Iris pigment epithelial cell (primary cell): ENCODE measurements around the gene IL6R.
A peak's percentile ranks its signal among the peaks of the same experiment; 100 is the strongest.

ENCODE experiments used
- DNase-seq: peaks from one replicate; pipeline ENCODE4 v3.0.0-alpha.2; 2011; ENCODE audit warnings: low read depth

IL6R gene

DNA sequence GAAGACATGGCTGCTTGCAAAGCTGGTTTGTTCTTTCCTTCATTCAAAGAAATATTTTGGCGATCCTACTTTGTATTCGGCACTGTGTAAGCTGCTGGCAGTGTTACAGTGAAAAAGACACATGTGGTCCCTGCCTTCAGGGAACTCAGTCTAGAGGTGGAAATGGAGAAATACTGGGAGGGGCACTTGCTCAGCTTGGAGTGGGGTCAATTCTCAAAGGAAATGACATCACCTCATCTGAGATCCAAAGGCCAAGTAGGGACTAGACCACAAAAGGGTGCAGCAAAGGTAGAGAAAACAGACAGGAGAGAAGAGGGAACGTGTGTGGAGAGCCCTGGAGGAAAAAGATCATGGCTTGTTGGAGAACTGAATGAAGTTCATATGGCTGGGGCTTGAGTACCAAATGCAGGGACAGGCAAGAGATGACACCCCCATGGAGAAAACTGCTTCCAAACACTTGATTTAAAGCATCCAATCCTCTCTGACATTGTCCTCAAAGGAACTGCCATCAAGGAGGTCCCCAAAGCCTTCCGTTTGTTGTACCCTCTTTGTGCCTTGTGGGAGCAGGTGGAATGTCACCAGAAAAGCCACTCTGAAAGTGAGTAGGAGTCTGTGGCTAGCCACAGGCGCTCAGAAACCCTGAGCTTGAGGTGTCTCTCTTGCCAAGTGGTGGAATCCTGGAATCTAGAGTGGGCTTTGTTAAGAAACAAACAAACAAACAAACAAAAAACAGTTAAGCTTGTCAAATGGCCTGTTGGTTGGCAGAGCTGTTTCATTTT is 48.6 kb downstream of the IL6R start:
- DNase-seq: peak; percentile 63

- no peak for DNase-seq
Measured at GRCh38 chr1:154454386-154455120, 49.4 kb downstream of the IL6R start.

DNA sequence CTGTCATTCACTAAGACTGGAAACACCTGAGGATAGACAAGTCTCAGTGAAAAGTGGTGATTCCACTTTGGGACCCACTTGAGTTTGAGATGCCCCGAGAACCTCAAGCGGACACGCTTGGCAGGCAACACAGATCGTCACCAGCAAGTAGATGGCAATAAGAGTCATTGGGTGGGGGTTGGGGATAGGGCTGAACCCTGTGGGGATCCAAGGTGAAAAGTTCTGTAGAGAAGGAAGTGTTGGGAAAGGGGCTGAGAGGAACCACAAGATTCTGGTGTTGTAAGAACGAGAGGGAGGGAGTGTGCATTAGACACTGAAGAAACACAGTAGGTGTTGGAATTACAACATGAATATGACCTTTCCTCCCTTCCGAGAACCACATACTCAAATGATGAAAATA is 51.5 kb downstream of the IL6R start:
- DNase-seq: no peak

DNA sequence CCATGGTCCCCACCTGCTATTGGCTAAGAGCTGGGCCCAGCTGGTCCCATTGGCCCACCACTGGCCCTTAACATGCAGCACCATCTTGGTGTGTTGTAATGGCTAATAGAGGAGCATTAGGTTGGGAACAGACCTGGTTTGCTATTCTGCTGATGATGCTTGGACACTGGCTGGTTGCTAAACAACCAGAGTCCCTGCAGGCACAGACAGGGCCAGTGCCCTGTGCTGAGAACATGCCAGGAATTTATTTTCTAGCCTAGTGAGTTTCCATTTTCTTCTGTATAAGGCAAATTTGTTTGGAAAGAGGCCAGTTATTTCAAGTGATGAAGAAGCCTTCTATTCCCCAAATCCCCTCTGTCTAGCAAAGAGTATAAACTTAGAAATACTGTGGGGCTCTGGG is 53.9 kb downstream of the IL6R start:
- DNase-seq: no peak

- no peak for DNase-seq
Measured at GRCh38 chr1:154460695-154461260, 55.6 kb downstream of the IL6R start.

- DNase-seq: no peak
Measured at GRCh38 chr1:154463512-154463990, 58.4 kb downstream of the IL6R start.

GRCh38 chr1:154465621-154466195 is 60.6 kb downstream of the IL6R start:
- DNase-seq: no peak

GRCh38 chr1:154466206-154466605 is 61.1 kb downstream of the IL6R start:
- no peak for DNase-seq

GRCh38 chr1:154466921-154467417 is 61.8 kb downstream of the IL6R start:
- no peak for DNase-seq

DNA sequence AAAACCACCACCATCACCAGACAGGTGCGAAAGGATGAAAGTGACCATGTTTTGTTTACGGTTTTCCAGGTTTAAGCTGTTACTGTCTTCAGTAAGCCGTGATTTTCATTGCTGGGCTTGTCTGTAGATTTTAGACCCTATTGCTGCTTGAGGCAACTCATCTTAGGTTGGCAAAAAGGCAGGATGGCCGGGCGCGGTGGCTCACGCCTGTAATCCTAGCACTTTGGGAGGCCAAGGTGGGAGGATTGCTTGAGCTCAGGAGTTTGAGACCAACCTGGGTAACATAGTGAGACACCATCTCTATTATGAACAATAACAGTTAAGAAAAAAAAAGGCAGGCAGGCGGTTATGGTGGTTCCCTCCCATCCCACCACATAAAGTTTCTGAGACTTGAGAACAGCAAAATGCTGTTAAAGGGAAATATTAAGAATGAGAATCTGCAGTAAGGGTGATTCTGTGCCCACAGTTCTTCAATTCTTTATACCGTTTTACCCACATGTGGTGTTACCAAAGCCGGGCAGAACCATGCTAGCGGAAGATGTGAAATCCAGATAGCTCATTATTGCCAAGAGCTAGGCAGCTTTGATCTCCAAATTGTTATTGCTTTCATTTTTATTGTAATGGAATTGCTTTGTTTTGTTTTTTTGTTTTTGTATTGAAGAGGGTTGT is 62.4 kb downstream of the IL6R start:
- DNase-seq: no peak

GRCh38 chr1:154468535-154469250 is 63.5 kb downstream of the IL6R start:
- DNase-seq: no peak

GRCh38 chr1:154469844-154470560 is 64.9 kb downstream of the IL6R start:
- DNase-seq: no peak

DNA sequence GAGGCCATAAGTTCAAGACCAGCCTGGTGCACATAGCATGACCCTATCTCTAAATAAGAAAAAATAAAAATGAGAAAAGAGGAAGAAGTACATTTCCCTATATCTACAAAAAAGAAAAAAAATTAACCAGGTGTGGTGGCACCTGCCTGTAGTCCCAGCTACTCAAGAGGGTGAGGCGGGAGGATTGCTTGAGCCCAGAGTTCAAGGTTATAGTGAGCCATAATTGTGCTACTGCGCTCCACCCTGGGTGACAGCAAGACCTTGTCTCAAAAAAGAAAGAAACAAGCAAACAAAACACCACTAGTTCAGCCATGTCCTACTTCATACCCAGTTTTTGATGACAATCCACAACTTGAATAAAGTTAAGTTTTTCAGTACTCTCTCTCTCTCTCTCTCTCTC is 66.2 kb downstream of the IL6R start:
- DNase-seq: no peak

DNA sequence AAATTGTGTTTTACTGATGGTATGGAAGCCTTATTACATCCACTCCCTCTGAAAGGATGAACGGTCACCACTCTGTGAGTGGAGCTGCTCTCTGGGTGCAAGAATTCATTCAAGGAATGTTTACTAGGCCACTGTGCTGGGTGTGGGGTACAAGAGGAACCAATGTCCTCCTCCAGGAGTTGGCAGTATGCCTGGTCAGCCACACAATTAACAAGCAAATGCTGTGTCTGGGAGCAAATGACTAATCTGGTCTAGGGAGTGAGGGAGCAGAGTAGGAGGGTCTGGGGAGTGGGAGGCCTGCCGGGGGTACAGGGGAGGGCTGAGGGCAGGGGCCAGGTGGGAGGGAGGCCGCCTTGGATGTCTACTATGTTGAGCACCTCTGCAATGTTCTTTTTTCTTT is 69.7 kb downstream of the IL6R start:
- DNase-seq: peak; percentile 78

DNA sequence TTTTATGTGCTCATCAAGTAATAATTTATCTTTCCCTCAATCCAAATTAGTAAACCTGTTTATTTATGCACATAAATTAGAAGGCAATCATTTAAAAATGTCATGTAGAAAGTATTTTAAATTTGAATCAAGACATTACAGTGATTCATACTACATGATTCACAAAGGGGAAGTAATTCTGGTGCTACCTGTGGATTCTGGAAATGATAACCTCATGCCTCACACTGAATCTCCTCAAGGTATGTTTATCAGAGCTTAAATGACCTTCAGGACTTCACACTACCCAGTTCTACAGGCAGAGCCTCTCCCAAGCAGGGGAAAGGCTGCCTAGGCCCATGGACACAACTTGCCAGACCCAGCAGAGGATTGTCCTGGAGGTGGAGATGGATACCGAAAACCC is 71.6 kb downstream of the IL6R start:
- DNase-seq: no peak

- no peak for DNase-seq
Measured at GRCh38 chr1:154478013-154478412, 72.9 kb downstream of the IL6R start.

DNA sequence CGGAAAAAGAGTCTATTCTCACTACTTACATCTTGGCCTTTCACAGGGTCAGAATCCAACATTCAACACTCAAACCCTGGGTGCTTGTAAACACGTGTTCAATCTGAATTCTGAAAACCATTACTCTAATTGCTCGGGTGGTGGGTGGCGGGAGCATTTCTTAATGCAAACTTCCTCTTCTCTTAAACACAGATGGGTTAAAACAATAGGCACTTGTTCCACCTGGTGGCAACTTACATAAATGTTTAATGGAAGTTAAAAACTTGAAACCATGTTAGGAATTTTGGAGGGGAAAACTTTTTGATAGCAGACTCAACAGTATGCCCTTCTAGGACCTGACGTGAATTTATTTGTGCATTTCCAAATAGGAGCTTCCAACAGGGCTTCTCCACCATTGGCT is 73.5 kb downstream of the IL6R start:
- no peak for DNase-seq

- peak; percentile 80 for DNase-seq
Measured at GRCh38 chr1:154479764-154480421, 74.8 kb downstream of the IL6R start.

GRCh38 chr1:154481053-154481452 is 75.9 kb downstream of the IL6R start:
- DNase-seq: no peak
